ENCODE measurements around the gene GNAO1.

The GNAO1 gene

DNA sequence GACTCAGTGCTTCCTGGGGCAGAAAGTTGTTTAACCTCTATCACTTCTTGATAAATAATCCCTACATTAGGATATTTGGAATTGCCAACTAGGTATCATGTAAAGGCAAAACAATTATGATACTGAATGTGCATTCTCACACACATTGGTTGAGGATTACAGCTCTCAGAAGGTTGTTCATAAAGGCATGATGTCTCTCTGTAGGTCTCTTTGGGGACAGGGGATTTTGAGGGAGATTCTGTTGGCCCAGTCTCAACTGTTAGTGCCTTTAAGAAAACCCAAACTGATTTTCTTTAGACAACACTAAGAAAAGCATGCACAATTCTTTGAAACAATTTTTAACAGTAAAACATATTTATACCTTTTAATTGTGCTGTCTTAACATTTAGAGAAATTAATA lies 56.5 kb downstream of the GNAO1 start:
- DNase-seq (ENCODE audit: extremely low spot score): no peak
- POLR2A ChIA-PET: no interaction called here
- CTCF ChIA-PET: interaction anchor here (1.6 kb wide), 1 partner anchor 61 kb away, joined by 3 read pairs; no protein-coding TSS in a partner anchor
- no peak for TF ChIP-seq CTCF (IDR thresholded peaks at IDR 0.05; ENCODE audit: control extremely low read depth, extremely low read depth, low read depth, missing control alignments)

DNA sequence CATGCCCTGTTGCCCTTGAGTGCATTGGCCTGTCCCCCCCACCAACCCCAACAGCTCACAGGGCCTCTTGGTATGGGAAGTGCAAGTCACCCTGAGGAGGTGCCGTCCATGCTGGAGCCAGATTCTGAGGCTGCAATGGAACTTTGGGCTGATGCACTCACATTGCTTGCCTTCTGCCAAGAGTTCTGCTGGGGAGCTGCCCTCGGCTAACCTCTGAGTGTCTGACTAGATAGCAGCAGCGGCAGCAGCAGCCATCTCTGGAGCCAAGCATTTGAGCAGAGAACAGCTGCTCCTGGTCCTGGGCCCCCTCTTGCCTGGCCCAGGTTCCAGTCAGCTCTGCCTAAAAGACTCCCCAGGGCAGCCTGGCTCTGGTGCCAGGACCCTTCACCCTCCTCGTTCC lies 61.5 kb downstream of the GNAO1 start:
- CTCF ChIA-PET: interaction anchor here (0.9 to 3.6 kb wide), 5 partner anchors 11 to 66 kb away, joined by 3 to 19 read pairs (median 3); no protein-coding TSS in a partner anchor
- no peak for TF ChIP-seq CTCF (IDR thresholded peaks at IDR 0.05; ENCODE audit: control extremely low read depth, extremely low read depth, low read depth, missing control alignments)
- DNase-seq (ENCODE audit: extremely low spot score): no peak
- POLR2A ChIA-PET: no interaction called here

GRCh38 chr16:56255904-56256303 lies 64.6 kb downstream of the GNAO1 start:
- ChIA-PET POLR2A (interaction anchor here (0.6 kb wide), 1 partner anchor 97 kb away, joined by 3 read pairs; no protein-coding TSS in a partner anchor), CTCF (no interaction called here)
- TF ChIP-seq CTCF (IDR thresholded peaks at IDR 0.05; ENCODE audit: control extremely low read depth, extremely low read depth, low read depth, missing control alignments): no peak
- no peak for DNase-seq (ENCODE audit: extremely low spot score)

GRCh38 chr16:56257239-56257638 lies 66.0 kb downstream of the GNAO1 start:
- ChIA-PET POLR2A (no interaction called here), CTCF (no interaction called here)
- no peak for DNase-seq (ENCODE audit: extremely low spot score)
- TF ChIP-seq CTCF (IDR thresholded peaks at IDR 0.05; ENCODE audit: control extremely low read depth, extremely low read depth, low read depth, missing control alignments): no peak

DNA sequence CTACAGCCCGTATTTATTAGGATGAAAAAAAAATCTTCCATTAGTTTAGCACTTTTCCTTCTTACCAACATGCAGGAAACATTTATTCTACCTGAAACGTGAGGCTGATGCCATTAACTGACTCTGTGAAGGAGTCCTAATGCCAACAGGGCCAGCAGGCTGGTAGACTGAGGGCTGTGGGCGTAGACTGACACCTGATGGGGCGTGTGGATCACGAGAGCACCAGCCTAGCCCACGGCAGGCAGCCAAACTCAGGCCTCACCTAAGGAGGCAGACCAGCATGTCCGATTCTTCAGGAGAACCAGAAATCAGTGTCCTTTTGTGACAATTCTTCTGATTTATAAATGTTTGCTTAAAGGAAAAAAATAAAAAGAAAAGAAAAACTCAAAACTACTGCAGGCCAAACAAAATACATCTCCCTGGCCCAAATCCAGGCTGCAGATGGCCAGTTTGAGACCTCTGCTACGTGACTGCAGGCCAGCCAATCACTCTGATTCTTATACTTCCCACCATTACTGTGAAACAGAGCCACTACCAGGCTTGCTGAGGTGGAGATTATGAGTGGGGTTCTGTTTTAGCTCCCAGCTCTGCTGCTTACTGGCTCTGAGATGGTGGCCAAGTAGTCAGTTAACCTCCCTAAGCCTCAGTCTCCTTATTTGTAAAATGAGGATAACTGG lies 66.5 kb downstream of the GNAO1 start:
- ChIA-PET CTCF (no interaction called here), POLR2A (no interaction called here)
- no peak for TF ChIP-seq CTCF (IDR thresholded peaks at IDR 0.05; ENCODE audit: control extremely low read depth, extremely low read depth, low read depth, missing control alignments)
- no peak for DNase-seq (ENCODE audit: extremely low spot score)

- POLR2A ChIA-PET: no interaction called here
- no peak for DNase-seq (ENCODE audit: extremely low spot score)
These were observed 67.5 kb downstream of the GNAO1 start for GRCh38 chr16:56258508-56259424.

More at GRCh38 chr16:56258508-56259424, 67.5 kb downstream of the GNAO1 start:
- TF ChIP-seq CTCF (IDR thresholded peaks at IDR 0.05; ENCODE audit: control extremely low read depth, extremely low read depth, low read depth, missing control alignments): no peak
- CTCF ChIA-PET: interaction anchor here (1.4 kb wide), 1 partner anchor 9 kb away, joined by 4 read pairs; no protein-coding TSS in a partner anchor
